Suprapubic skin (tissue), 3 donors: ENCODE results near the gene SETX.

Experiments
- POLR2A ChIP-seq, 2 donors: fragments of 450-650 bp; IDR thresholded peaks; one replicate each; pipeline ENCODE4 v1.6.1; 2017; ENCODE audit warnings: antibody characterized with exemption in 2 of 2, mild to moderate bottlenecking in 2 of 2, moderate library complexity in 2 of 2
- TF ChIP-seq, protein P1 (sequence below), 2 donors: fragments of 200-600 bp in 1 of 2; fragments of 450-650 bp in 1 of 2; sonication (generic) in 1 of 2; IDR thresholded peaks; one replicate each; pipeline ENCODE4 v1.5.1; 2016 to 2019; ENCODE audit warnings: antibody characterized with exemption in 2 of 2, mild to moderate bottlenecking in 1 of 2, moderate library complexity in 1 of 2

DNA sequence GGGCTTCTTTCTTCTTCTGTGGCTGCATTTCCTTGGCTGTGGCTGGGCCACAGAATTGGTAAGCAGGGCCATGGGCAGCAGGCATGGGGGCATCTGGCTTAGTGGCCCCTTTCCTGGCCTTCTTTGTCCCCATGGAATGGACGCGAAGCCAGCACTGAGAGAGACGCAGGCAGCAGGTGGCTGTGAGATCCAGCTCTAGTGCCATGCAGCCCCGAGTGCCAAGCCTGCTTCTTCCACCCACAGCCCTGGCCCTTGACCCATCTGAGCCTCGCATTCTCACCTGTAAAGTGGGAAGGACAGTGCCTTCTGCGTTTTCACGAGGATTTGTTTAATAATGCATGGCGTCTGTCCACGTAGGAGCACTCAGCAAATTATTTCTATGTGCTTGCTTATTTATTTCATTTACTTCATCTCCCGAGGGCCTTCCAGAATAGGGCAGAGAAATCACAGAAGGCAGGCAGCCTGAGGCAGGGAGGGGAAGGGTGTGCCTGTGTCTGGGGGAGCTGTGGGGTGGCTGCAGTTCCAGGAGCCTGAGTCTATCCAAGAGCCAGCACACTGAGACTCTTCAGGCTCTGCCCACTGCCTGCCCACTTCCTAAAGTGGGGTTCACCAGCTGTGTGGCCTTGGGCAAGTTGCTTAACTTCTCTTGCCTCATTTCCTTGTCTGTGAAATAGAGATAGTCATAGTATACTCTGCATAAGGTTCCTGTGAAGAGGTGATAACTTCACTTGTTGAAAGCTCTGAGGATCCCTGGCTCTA lies 137.7 kb downstream of the SETX start:
- TF ChIP-seq POLR2A (IDR thresholded peaks at IDR 0.05): no peak
- TF ChIP-seq, protein P1, sequence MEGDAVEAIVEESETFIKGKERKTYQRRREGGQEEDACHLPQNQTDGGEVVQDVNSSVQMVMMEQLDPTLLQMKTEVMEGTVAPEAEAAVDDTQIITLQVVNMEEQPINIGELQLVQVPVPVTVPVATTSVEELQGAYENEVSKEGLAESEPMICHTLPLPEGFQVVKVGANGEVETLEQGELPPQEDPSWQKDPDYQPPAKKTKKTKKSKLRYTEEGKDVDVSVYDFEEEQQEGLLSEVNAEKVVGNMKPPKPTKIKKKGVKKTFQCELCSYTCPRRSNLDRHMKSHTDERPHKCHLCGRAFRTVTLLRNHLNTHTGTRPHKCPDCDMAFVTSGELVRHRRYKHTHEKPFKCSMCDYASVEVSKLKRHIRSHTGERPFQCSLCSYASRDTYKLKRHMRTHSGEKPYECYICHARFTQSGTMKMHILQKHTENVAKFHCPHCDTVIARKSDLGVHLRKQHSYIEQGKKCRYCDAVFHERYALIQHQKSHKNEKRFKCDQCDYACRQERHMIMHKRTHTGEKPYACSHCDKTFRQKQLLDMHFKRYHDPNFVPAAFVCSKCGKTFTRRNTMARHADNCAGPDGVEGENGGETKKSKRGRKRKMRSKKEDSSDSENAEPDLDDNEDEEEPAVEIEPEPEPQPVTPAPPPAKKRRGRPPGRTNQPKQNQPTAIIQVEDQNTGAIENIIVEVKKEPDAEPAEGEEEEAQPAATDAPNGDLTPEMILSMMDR (IDR thresholded peaks at IDR 0.05): no peak
